NCI-H187 (cell line): Measurements from ENCODE around the gene KSR2.

Experiments
- DNase-seq, 2 experiments: peaks; one replicate each; lab custom pipeline; 2025; lab: John Stamatoyannopoulos, UW

KSR2 gene

GRCh38 chr12:117580015-117580717 lies 388.6 kb downstream of the KSR2 start:
- DNase-seq, result no peak

GRCh38 chr12:117577122-117577657 lies 391.6 kb downstream of the KSR2 start:
- no peak for DNase-seq

DNA sequence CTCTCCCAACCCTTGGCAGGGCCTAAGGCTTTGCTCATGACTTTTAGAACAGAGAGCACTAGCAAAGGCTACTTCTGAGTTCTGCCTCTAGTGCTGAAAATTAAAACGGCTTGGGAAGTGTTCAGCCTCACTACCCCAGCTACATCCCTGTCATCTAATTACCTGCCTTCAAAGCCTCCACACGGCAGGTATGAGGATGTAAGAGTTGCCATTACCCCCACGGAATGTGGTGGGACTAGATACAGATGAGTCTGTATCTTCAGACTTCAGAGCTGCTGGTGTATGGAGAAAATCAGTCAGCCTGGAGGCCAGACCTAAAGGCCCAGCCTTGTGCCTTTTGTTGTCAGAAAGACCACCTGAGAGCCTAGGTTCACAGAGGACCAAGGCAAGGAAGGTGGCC lies 392.7 kb downstream of the KSR2 start:
- DNase-seq, result no peak

- no peak for DNase-seq
Observed at GRCh38 chr12:117574655-117575054, 394.1 kb downstream of the KSR2 start.

DNA sequence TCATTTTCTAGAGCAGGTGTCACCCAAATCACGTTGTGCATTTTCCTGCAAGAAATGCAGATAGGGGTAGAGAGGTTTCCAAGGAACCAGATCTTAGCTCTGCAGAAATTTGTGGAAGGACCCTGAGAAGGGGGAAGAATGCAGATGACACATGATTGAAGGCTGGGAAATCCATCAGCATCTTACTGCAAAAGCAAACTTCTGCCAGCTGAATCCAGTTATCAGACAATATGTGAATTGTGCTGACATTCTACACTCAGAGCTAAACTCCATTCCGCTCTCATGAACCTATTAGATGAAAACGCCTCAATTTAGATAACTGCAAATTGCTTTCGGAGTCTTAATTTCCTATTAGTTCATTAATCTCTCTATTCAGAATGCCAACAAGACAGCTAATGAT lies 396.0 kb downstream of the KSR2 start:
- no peak for DNase-seq

DNA sequence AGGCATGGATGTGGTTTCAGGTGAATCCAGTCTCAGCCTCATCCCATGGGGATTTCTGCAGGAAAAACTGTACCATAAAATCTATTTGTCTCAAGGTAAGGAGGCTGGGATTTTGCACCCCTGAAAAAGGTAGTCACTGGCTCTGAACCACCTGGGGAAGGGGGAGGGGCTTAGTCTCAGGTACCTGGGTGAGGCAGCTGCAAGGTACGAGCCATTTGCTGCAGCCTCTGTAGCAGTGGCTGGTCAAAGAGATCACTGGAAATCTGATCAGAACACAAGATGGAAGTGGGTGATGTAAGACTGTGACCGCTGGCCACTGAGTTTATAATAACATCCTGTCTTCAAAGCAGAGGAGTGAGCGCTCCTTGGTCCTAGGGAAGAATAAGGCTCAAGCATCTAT lies 397.5 kb downstream of the KSR2 start:
- DNase-seq, result peak in 1 of 2 experiments; percentile 13

DNA sequence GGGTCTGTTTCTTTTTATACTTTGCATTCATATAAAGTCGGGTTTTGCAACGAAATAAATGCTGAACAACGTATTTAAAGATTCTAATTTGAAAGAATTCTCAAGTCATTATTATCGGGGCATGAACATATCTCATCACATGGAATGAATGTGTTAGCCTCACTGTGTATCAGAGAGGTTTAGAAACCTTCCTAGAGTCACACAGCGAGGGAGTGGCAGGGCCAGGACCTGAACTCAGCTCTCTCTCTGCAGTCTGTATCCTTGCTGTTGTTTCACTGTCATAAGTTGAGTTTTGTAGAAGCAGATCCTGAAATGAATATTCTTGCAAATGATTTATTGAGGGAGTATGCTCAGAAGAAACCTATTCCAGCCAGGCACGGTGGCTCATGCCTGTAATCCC lies 398.2 kb downstream of the KSR2 start:
- DNase-seq, result no peak

GRCh38 chr12:117567644-117568216 lies 401.1 kb downstream of the KSR2 start:
- DNase-seq, result no peak

- no peak for DNase-seq
Observed at GRCh38 chr12:117564881-117565280, 403.9 kb downstream of the KSR2 start.

GRCh38 chr12:117563706-117564105 lies 405.1 kb downstream of the KSR2 start:
- DNase-seq, result no peak

DNA sequence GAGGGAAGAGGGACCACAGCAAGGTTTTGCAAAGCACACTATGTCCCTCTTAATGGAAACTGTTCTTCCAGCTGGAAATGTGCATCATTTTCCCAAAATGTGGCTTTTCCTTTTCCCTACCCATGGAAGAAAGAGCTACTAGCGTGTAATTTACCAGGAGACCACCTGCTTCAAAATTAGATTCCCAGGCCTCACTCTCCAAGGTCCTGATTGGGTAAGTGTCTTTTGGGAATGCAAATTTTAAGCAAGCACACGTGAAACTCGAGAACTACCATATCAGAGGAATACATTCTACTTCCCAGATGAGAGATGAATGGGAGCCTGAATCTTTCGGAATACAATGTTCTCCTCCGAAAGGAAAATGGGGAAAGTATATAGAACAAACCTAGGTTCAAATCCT lies 405.8 kb downstream of the KSR2 start:
- DNase-seq, result no peak

DNA sequence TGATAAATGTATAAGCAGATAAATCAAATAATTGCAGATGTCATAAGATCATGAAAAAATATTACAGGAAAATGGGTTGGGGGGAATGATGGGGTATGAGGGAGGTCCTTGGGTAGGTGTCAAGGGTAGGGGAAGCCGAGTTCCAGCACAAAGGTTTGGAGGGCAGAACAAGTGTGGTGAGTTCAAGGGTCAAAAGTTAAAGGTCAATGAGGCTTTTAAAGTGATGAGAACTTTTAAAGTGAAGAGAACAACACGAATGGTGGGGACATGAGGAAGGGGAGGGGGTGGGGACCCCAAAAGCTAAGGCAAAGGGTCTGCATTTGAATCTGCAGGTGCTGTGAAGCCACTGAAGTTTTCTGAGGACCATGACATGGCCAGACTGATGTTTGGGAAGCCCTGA lies 406.8 kb downstream of the KSR2 start:
- no peak for DNase-seq

- no peak for DNase-seq
Observed at GRCh38 chr12:117559978-117560377, 408.8 kb downstream of the KSR2 start.

DNA sequence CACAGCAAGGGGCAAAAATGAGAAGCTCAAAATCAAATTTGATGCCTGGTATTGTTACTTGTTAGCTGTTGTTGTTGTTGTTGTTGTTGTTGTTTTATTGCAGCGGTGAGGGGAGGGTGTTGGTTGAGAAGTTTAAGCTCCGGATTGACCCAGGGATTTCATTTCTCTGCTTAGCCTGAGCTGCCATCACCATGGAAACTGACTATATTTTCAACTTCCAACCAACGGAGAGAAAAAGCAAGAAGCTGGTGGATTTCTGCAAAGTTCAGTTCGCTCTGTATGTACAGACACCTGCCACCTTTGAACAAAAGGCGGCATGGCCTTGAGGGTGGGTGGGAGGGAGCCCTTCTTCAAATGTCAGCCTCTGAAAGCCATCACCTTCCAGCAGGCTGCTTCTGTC lies 412.9 kb downstream of the KSR2 start:
- no peak for DNase-seq

DNA sequence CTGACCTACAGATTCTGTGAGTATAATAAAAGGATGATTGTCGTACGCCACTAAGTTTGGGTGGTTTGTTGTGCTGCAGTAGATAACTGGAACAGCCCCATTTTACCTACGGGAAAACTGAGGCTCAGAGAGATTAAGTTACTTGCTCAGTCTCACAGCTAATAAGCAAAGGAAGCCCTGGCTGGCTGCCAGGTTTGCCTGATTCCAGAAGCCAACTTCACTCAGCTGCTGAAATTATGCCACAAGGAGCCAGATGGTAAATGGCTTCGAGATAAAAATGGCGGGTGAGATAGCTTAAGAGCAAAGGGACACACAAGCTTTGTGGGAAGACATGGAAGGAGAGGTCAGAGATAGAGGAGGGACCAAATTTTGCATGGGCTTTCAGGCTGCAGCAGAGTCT lies 415.8 kb downstream of the KSR2 start:
- no peak for DNase-seq

GRCh38 chr12:117551665-117552064 lies 417.1 kb downstream of the KSR2 start:
- no peak for DNase-seq

- no peak for DNase-seq
Observed at GRCh38 chr12:117547209-117547608, 421.6 kb downstream of the KSR2 start.

DNA sequence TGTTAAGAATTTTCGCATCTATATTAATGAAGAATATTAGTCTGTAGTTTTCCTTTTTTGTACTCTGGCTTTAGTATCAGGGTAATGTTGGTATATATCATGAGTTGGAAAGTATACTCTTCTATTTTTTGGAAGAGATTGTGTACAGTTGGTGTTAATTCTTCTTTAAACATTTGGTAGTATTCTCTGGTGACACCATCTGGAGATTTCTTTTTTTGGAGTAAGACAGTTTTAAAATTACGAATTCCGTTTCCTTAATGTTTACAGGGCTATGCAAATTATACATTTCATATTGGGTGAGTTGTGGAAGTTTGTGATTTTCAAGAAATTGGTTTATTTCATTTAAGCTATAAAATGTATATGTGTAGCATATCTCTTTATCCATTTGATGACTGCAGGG lies 423.6 kb downstream of the KSR2 start:
- DNase-seq, result no peak

GRCh38 chr12:117540011-117540410 lies 428.8 kb downstream of the KSR2 start:
- DNase-seq, result no peak

GRCh38 chr12:117538926-117539325 lies 429.9 kb downstream of the KSR2 start:
- DNase-seq, result no peak

GRCh38 chr12:117538032-117538690 lies 430.6 kb downstream of the KSR2 start:
- DNase-seq, result no peak

GRCh38 chr12:117533687-117534086 lies 435.1 kb downstream of the KSR2 start:
- DNase-seq, result no peak

DNA sequence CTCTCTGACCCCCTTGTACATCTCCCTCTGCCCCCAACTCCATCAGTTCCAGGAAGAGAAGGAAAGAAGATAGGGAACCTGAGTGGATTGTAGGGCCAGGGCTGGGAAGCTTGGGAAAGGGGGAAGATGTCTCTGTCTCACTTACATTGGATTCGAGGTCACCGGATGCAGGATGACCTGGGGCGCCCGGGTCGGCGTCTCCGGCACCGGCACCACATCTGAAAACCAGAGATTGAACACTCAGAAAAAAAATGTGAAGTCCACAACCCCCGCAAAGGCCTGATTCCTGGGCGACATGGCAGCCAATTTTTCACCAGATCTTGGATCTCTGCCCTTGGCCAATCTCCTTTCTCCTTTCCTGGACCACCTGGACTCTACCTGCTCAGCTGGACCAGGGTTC lies 438.0 kb downstream of the KSR2 start:
- no peak for DNase-seq
